Epithelial cell of prostate (primary cell): ENCODE measurements around the gene MAP2K5.

ENCODE experiments used
- DNase-seq: peaks from one replicate; pipeline ENCODE4 v3.0.0-alpha.2; 2011; ENCODE audit warnings: low read depth, low spot score
- H3K27ac ChIP-seq: fragments of 450-650 bp; 2 replicates; pipeline ENCODE4 v1.5.1; 2017; ENCODE audit warnings: mild to moderate bottlenecking

Gene MAP2K5

DNA sequence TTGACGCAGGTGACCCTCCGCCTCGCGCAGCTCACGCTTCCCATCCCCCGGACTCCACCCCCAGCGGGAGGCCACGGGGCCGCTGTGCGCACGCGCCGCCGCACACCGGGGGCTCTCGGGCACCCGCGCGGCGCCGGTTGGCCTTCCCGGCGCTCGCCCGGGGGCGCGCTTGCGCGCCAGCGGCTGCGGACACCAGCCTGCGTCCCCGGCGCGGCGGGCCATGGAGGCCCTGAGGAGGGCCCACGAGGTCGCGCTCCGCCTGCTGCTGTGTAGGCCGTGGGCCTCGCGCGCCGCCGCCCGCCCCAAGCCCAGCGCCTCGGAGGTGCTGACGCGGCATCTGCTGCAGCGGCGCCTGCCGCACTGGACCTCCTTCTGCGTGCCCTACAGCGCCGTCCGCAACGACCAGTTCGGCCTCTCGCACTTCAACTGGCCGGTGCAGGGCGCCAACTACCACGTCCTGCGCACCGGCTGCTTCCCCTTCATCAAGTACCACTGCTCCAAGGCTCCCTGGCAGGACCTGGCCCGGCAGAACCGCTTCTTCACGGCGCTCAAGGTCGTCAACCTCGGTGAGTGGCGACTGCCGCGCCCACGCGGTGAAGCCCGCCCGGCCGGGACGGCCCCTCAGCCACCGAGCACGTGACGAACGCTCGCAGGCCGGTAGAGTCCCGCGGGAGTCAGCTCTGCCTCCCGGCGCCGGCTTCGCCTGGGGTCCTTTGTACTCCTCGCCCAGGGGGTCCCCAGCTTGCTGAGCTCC, 21.3 kb upstream of the MAP2K5 start, which contains the start of gene C15orf61:
Gene C15orf61, plus strand, starts transcription at position 103 of the 754 bp plus-strand sequence. Its CDS starts 118 bp downstream, at position 221.
- H3K27ac ChIP-seq: peak within 1 kb of the TSS; percentile 82
- no peak for DNase-seq

DNA sequence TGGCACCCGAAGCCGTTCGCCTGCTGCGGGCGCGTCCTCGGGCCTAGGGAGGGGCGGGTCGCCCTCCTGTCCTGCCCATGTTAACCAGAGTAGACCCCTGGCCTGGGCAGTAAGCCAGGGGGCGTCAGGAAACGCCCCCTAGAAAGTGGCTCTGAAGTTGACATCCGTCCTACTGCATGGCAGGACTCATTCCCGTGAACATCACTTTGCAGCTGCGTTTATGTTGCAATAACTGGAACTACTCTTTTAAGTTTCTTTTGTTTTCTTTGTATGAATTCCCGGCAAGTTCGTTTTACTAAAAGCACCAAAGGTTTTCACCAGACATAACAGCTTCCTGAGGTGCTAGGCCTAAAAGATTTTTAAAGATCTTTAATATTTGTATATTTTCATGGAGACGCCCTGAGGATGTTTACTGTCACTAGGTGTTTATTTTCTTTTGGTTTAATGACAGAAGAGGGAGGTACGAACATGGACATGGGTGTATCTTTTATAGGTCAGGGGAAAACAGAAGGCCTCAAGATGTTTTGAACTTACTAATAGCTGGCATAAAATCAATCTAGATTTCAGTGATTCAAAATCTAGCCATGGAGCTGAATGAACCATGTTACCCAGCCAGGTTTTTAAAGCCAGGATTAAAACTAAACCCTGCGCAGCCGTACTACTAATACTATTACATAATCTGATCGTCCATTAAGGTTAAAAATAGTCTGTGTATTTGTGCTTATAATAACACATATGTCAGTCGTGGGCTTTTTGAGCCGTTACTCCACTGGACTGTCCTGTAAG, 20.5 kb upstream of the MAP2K5 start:
- H3K27ac ChIP-seq: peak overlapping the region; percentile 82
- no peak for DNase-seq

DNA sequence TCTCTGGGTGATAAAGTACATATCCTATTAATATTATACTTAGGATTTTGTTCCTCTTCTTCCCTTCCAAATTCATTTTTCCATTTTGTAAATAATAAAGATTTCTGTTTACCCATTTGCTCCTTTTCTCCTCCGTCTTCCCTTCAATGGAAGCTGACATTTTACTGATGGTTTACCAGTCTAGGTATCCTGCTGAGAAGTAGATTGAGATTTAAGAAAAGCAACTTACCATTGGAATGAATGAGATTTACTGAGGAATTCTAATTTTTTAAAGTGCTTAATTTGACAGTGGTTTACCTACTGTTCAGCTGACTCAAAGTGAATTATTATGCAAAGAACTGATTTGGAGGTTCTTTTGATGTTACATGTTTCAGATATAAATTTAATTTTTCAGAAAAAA, 19.2 kb upstream of the MAP2K5 start:
- H3K27ac ChIP-seq: no peak overlapping the region
- no peak for DNase-seq

DNA sequence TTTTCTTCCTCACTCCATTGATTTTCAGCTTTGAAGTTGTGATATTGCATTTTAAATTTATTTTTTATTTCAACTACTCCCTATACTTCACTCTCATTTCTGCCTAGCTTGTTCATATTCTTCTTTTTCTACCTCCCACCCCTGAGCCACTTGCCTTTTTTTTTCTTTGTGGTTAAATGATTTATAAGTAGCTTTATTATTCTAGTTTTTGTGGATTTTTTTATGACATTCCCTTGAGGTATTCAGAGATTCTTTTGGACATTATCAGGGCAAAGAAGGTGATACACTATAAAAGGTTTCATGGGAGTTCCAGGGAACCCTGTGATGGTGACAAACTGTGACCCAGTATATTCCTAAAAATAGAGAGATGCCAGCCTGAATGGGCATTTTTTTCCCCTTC, 18.3 kb upstream of the MAP2K5 start:
- DNase-seq: no peak
- H3K27ac ChIP-seq: no peak overlapping the region

DNA sequence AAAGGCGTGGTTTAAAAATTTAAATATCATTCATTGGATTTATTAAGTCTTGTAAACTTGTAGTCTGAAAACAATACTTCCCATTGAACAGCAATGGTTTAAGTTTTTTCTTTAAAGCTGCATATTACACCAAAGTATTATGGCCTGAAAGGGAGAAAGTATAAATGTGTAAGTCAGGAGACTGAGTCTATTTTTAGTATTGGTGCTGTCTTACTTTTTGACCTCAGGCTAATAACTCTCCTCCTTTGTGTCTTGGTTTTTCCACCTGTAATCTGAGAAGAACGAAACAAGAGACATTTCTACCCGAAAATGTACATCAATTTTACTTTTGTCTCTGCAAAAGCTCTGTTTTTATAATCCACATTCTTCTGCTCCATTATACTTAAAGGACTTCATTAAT, 14.0 kb upstream of the MAP2K5 start:
- no peak overlapping the region for H3K27ac ChIP-seq
- no peak for DNase-seq

DNA sequence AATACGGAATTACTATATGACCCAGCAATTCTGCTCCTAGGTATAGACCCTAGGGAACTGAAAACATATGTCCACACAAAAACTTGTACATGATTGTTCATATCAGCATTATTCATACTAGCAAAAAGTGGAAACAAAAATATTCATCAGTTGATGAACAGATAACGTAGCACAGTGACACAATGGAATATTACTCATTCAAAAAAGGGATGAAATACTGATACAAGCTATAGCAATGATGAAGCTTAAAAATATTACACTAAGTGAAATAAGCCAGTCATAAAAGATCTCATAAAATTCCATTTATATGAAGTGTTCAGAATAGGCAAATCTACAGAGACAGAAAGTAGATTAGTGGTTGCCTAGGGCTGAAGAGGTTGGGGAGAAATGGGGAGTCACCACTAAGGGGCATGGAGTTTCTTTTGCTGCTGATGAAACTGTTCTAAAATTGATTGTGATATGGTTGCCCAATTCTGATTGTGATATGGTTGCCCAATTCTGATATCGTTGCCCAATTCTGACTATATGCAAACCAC, 11.1 kb upstream of the MAP2K5 start:
- peak overlapping the region; percentile 76 for H3K27ac ChIP-seq
- peak; percentile 63 for DNase-seq

DNA sequence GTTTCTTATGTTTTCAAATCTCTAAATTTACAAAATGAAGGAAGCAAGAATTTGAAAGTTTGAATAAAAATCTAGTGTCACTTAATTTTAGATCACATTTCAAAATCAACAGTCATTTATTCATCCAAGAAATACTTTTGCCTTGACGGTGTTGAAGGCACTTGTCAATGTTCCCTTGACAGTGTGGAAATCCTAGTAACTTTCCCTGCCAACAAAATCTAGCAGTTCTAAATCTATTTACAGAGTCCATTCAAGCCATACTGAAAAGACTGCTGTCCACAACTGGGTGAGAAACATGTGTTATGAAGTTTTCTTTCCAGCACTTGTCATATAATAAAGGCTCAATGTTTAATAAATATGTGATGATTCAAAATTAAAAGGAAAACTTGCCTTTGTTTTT, 8.6 kb upstream of the MAP2K5 start:
- DNase-seq: no peak
- H3K27ac ChIP-seq: no peak overlapping the region

DNA sequence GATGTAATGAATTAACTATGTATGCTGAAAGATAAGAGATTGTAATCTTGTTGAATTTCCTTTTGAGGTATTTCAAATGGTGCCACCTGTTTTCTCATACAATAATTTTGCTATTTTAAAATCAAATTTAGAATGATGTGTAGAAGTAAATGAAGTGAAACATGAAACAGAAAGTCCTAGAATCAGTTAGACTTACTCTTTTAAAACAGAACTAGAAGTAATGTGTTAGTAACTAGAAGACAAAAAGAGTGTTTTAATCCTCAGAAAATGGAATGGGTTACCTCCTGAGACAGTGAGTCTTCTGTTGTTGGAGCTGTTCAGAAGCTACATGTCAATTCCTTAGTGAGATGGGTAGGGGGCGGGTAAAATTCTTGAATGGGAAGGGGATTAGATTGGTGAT, 8.1 kb upstream of the MAP2K5 start:
- H3K27ac ChIP-seq: no peak overlapping the region
- DNase-seq: no peak

DNA sequence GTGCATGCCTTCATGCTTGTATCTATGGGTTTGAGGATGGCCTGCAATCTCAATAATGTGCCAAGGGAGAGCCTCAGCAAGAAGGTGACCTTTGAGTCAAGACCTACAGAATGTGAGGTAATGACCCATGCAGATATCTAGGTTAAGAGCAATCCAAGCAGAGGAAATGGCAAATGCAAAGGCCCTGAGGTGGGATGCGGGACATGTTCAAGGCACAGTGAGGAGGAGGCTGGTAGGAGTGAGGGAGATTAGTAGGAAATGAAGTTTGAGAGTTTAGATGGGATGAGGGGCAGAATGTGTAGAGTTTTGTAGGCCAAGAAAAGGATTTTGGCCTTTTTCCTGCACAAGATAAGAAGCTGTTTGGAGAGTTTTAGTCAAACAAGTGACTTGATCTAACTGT, 4.7 kb upstream of the MAP2K5 start:
- DNase-seq: no peak
- no peak overlapping the region for H3K27ac ChIP-seq

DNA sequence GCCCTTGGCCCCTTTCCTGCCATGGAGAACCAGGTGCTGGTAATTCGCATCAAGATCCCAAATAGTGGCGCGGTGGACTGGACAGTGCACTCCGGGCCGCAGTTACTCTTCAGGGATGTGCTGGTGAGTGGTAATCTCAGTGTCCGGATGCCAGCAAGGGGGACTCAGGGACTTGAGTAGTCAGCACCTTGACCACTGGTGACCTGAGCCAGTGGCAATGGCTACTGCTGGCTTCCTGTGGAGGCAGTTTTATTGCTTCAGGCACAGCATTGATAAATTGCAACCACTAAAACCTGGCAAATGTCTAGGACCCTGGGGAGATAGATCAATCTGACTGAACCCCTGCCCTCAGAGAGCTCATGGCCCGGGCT, 830 bp downstream of the MAP2K5 start:
- no peak for DNase-seq
- H3K27ac ChIP-seq: peak overlapping the region; percentile 45

DNA sequence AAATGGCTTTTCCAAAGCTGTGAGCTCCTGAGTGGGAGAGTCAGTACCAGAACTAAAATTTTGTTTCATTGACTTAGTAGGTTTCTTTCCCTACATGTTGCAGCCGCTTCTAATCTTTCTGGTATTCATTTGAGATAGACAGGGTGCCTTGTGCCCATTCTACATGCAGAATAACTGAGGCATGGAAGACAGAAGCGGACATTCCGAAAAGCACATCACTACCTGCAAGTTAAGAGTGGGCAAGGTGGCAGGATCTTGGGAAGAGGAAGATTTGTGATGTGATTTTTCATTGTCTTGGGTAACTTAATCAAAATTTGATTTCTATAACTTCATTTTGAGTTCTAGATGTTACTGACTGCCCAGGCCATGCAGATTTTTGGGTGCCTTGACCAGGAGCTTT, 2.0 kb downstream of the MAP2K5 start:
- H3K27ac ChIP-seq: no peak overlapping the region
- no peak for DNase-seq

DNA sequence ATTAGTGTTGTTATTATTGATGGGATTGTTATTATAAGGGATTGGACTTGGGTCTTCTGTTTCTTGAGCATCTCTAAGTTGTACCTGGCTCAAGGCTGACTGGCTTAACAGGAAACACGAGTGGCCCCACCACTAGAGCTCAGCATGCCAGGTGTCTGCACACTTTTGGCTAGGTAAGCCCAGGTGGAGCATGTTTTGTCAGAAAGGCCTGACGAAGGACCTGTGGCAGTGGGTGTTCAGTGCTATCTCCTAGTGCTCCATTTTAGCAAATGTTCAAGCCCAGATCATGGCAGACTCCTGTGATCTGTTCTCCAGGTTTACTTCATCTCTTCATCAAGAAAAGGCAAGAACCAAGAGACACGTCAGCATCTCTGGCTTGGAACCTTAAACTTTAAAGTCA, 3.4 kb downstream of the MAP2K5 start:
- no peak overlapping the region for H3K27ac ChIP-seq
- DNase-seq: no peak

DNA sequence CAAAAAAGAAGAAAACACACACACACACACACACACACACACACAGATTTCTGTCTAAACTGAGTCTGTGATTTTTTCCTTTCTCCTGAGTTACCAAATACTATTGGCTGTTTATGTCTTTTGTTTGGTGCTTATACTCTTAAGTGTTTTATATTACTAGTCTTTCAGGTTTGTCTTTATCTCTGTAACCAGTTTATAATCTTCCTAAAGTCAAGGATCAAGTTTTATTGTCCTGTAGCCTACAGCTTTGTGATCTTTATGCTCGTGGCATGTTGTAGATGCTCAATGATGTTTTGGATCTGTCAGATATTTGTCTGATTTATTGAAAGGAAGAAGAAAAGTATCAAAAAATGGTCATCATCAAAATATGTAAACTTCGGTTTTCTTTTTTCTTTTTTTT, 4.6 kb downstream of the MAP2K5 start:
- no peak overlapping the region for H3K27ac ChIP-seq
- no peak for DNase-seq

DNA sequence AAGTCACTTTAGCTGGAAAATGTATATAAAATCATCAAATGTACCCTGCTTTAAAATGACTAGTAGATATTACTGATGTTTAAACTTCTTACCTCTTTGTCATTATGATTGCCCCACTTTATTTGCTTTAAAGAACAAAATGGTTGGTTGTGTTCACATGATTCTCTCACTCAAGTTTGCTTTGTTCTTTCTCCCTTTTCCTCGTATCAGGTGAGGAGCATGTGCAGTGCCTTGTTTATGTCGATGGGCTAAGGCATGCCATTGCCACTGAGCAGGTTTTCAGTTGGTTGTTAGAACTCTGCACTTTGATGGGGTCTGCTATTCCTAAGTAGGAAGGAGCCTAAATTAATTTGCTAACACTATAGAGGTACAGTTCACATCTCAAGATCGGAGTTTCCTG, 5.3 kb downstream of the MAP2K5 start:
- DNase-seq: no peak
- no peak overlapping the region for H3K27ac ChIP-seq

DNA sequence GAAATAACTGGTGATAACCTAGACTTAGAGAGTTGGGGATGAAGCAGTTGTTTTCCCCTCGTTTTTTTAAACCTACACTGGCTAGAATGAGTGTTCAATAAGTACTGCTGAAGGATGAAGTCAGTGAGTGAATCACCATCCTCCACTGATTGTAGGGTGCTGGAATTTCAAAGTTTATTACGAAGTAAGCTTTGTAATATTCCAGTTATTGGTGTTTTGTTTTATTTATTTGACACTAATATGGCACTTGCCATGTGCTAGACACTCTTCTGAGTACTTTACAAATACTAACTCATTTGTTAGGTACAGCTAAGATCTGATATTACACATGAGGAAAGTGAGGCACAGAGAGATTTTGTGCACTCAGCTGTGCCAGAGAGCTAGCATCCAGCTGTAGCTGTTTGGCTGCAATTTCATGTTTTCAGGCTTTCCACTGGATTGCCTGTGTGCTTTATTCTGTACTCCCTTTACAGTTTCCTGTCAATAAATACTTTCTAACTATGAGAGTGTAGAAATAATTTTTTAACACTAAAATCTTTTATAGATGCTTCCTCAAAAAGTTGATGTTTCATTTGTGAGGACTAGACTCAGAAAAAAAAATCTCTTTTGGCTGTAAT, 5.8 kb downstream of the MAP2K5 start:
- DNase-seq: no peak
- H3K27ac ChIP-seq: no peak overlapping the region

DNA sequence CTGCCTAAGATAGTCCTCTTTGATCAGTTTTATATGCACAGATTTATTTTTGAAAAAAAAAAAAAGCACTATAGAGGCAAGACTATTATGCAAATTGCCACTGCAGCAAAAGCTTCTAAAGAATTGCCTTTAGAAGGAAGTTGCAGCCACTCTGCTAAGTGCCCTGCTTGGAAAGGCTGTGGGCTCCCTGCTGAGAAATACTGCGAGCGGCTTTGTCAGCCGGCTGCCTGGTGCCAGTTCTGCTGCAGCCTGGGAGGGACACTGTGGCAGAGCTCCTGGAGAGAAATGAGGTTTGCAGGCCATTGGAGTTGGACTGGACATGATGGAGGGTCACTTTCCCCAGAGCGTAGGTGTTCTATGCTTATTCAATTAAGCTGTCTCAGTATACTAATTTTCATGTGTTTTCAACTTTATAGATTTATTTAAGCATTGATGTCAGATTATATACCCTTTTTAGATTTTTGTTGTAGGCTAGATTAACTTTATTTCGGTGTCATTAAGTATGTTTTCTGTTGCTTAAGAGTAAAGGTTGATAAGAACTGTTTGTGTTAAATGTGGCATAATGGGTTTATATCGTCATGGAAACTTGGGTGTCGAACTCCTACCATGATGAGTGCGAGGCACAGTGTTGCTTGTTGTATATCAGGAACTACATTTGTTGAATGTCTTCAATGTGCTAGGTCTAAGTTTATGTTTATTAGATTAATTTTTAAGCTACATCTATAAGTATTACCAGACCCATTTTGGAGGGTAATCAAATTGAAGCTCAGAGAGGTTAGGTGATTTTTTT, 6.6 kb downstream of the MAP2K5 start:
- no peak overlapping the region for H3K27ac ChIP-seq
- no peak for DNase-seq

DNA sequence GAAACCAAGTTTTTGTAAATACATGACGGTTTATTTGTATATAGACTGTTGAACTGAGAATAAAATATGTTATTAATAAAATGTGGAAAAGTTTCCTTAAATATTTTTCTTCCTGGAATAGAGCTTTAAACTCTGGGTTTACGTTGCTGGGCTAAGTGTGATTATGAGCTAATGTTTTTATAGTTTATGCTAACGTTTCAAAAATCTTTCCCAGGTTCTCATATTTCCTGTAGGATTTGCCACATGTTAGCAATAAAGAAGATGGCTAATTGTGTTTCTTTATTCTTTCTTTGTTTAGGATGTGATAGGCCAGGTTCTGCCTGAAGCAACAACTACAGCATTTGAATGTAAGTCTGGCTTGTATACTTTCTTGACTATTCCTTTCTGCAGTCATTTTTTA, 7.2 kb downstream of the MAP2K5 start:
- H3K27ac ChIP-seq: no peak overlapping the region
- DNase-seq: no peak

DNA sequence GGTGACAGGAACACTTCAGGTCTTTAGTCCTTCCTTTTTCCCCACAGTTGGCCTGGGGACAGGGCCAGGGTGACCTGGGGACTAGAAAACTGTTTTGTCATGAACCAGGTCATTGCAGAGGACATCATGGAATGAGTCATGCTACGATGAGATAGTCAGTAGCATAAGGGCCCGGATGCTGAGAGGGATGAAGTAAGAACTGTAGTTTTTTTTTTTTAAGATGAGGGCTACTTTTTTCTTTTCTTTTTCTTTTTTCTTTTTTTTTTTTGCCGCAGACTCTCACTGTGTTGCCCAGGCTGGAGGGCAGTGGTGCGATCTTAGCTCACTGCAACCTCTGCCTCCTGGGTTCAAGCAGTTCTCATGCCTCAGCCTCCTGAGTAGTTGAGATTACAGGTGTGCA, 8.0 kb downstream of the MAP2K5 start:
- no peak for DNase-seq
- no peak overlapping the region for H3K27ac ChIP-seq

DNA sequence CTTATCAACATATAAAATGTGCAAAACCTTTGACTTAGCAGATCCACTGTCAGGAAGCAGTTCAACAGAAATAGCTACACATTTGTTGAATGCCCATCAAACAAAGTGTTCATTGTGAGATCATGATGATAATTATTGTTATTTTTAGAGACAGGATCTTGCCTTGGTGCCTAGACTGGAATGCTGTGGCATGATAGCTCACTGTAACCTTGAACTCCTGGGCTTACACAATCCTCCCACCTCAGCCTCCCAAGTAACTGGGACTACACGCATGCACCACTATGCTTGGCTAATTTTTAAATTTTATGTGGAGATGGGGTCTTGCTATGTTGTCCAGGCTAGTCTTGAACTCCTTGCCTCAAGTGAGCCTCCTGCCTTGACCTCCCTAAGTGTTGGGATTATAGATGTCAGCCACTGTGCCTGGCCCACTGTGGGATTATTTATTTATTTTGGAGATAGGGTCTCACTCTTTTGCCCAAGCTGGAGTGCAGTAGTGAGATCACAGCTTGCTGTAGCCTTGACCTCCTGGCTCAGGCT, 8.8 kb downstream of the MAP2K5 start:
- no peak for DNase-seq
- no peak overlapping the region for H3K27ac ChIP-seq

DNA sequence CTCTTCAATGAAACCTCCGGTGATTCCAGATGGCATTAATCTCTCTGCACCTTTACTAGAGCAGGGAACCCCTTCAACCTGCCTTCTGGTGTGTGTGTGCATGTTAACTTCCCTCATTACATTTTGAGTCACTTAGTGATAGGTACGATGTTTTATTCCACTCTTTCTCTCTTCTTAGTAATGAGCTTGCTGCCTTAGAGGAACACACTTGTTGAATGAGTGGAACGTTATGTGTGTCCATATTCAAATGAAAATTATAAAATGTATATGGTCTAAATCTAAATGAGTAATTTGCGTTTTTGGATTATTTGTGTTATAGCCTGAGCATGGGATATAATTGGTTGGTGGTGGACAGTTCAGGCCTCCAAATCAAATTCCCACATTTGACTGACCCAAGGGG, 12.1 kb downstream of the MAP2K5 start:
- no peak overlapping the region for H3K27ac ChIP-seq
- DNase-seq: no peak
